Kidney tubule cell (primary cell): ENCODE results near the gene TET3.

Source experiments
- DNase-seq: peaks from one replicate; pipeline ENCODE4 v3.0.0-alpha.2; 2018; ENCODE audit warnings: low spot score

Gene TET3

GRCh38 chr2:74031221-74031620 lies 46.5 kb downstream of the TET3 start:
- no peak for DNase-seq

- DNase-seq, result no peak
Measured at GRCh38 chr2:74031959-74032287, 47.2 kb downstream of the TET3 start.

GRCh38 chr2:74033375-74033774 lies 48.7 kb downstream of the TET3 start:
- DNase-seq, result no peak
